Stimulated activated naive CD4-positive, alpha-beta T cell treated with Interleukin-2 at 50 U/mL for 16 hours (primary cell): Measurements from ENCODE around the gene KIF6.

Source experiments
- DNase-seq: peaks from one replicate; lab custom pipeline; 2025; lab: John Stamatoyannopoulos, UW

KIF6 gene

GRCh38 chr6:39281312-39281980, 443.8 kb downstream of the KIF6 start:
- no peak for DNase-seq

GRCh38 chr6:39280247-39280731, 444.9 kb downstream of the KIF6 start:
- DNase-seq, result no peak
